ENCODE data around the gene GTPBP3. TPM values are rescaled to one million over a fixed set of nuclear protein-coding genes. Genes with fewer than 3 reads are reported as not detected.

Gene GTPBP3
- total and polyA plus RNA-seq, 4 donors: 11.5 to 31.5 (median 18.1) TPM

DNA sequence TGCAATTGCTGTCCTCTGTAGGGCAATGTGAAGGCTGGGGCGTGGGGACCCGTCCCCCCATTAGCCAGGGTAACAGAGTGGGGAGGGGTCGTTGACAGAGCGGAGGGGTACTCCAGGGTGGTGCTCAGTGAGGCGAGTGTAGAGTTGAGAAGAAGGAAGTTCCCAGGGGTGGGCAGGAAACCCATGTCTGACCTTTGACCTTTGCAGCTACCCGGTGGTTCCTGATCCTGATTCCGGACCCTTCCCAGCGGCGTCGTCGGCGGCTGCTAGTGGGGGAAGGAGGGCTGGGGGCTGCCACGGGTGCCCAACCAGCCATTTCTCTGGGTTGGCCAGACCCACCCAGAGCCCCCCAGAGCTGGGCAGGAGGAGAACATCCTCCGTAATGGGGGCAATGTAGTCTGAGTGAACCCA, 41.9 kb downstream of the GTPBP3 start:
- WGBS (ENCODE audit: insufficient coverage): 29% methylated on average over 14 of the region's 14 CpGs
- Histone ChIP-seq H3K27me3 (ENCODE audit: control insufficient read depth, insufficient read depth, low read length) (no peaks in the 10 kb centered on the region), H3K36me3 (ENCODE audit: control insufficient read depth, insufficient read depth, low read length) (no peaks in the 10 kb centered on the region), H3K4me1 (ENCODE audit: control insufficient read depth, insufficient read depth, low read length) (peaks cover 9% of the 10 kb centered on the region), H3K4me3 (ENCODE audit: low read depth, low read length) (no peak overlapping the region), H3K9me3 (ENCODE audit: control insufficient read depth, insufficient read depth, low read length) (no peaks in the 10 kb centered on the region), H3K27ac (ENCODE audit: low read depth, low read length) (no peak overlapping the region)
- no peak for DNase-seq (ENCODE audit: low read depth in 4 of 6, low spot score in 6 of 6)

DNA sequence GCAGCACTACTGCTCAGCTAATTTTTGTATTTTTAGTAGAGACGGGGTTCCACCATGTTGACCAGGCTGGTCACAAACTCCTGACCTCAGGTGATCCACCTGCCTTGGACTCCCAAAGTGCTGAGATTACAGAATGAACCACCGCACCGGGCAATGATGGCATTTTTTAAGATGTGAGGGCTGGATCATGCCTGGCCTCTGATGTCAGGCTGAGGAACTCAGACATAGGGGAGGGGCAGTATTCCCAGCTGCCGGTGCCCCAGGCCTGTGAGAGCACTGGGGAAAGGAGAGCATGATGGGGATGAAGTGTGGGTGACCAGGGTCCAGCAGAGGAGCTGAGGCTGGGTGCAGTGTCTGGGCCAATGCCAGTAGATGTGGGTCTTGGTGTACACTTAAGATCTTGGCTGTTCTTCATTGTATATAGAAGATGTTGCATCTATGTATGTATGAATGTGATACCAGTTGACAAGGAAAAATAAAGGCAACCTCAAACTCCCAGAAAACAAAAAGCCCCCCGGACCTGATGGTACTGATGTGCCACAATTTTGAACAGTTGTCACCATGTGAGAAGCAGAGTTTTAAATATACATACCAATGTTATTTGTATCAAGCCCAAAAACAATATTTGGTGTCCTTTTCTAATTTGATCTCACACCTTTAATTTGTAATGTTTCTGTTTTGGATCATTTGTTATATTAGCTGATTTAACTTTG, 43.2 kb downstream of the GTPBP3 start:
- no peaks in the 10 kb centered on the region for H3K9me3 ChIP-seq (ENCODE audit: control insufficient read depth, insufficient read depth, low read length)
- H3K27ac ChIP-seq (ENCODE audit: low read depth, low read length): no peak overlapping the region
- 97% methylated on average over 4 of the region's 5 CpGs for WGBS (ENCODE audit: insufficient coverage)
- peaks cover 9% of the 10 kb centered on the region for H3K4me1 ChIP-seq (ENCODE audit: control insufficient read depth, insufficient read depth, low read length)
- no peaks in the 10 kb centered on the region for H3K27me3 ChIP-seq (ENCODE audit: control insufficient read depth, insufficient read depth, low read length)
- no peaks in the 10 kb centered on the region for H3K36me3 ChIP-seq (ENCODE audit: control insufficient read depth, insufficient read depth, low read length)
- H3K4me3 ChIP-seq (ENCODE audit: low read depth, low read length): no peak overlapping the region
- DNase-seq (ENCODE audit: low read depth in 4 of 6, low spot score in 6 of 6): no peak

DNA sequence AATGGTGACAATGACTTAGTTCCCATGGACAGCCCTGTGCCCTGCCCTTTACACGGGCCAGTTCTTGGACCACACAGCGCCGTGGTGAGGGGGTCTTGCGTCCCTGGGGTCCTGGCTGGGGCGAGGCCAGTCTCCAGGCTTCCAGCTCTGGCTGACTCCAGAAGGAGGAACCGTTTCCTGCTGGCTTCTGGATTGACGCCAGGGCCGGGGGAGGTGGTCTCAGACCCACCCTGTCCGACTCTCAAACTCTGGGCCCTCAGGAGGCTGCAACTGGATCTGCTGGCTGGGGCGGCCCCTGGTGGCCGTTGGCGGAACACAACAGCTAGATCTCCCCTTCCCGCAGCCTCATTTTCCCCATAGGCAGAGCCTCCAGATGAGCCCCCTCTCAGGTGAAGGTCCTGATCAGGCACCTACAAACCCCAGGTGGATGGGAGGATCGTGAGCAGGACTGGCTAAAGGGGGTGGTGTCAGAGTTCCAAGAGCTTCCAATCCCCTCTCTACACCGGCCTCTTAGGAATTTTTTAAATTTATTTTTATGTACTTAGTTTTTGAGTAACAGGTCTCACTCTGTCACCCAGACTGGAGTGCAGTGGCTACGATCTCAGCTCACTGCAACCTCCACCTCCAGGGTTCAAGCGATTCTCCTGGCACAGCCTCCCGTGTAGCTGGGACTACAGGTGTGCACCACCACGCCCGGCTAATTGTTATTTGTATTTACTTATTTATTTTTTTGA, 48.7 kb downstream of the GTPBP3 start:
- peaks cover 11% of the 10 kb centered on the region for H3K4me1 ChIP-seq (ENCODE audit: control insufficient read depth, insufficient read depth, low read length)
- H3K4me3 ChIP-seq (ENCODE audit: low read depth, low read length): no peak overlapping the region
- DNase-seq (ENCODE audit: low read depth in 4 of 6, low spot score in 6 of 6): peak in 2 of 6 donors; percentile 13 to 64
- no peaks in the 10 kb centered on the region for H3K9me3 ChIP-seq (ENCODE audit: control insufficient read depth, insufficient read depth, low read length)
- 27% methylated on average over 10 of the region's 20 CpGs for WGBS (ENCODE audit: insufficient coverage)
- no peaks in the 10 kb centered on the region for H3K36me3 ChIP-seq (ENCODE audit: control insufficient read depth, insufficient read depth, low read length)
- no peak overlapping the region for H3K27ac ChIP-seq (ENCODE audit: low read depth, low read length)
- peaks cover 3% of the 10 kb centered on the region for H3K27me3 ChIP-seq (ENCODE audit: control insufficient read depth, insufficient read depth, low read length)

DNA sequence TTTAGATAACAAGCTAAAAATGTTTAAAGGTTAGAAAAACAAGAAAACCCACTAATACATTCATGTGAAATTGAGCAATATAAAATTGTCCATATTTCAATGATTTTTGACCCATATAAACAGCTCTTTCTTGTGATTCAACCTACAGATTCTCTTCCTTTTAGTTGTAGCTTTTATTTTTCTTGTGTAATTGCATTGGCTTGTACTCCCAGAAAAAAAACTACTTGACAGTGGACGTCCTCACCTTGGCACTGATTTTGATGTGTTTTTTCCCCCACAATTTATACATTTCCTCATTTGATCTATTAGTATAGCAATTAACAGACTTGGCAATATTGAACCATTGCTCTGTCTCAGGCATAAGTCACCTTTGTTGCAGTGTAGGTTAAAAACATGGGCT, 51.9 kb downstream of the GTPBP3 start:
- no peaks in the 10 kb centered on the region for H3K9me3 ChIP-seq (ENCODE audit: control insufficient read depth, insufficient read depth, low read length)
- H3K36me3 ChIP-seq (ENCODE audit: control insufficient read depth, insufficient read depth, low read length): no peaks in the 10 kb centered on the region
- H3K4me1 ChIP-seq (ENCODE audit: control insufficient read depth, insufficient read depth, low read length): peaks cover 18% of the 10 kb centered on the region
- WGBS (ENCODE audit: insufficient coverage): no CpG with 5 or more reads among the region's 1 CpG
- H3K27ac ChIP-seq (ENCODE audit: low read depth, low read length): no peak overlapping the region
- peaks cover 11% of the 10 kb centered on the region for H3K27me3 ChIP-seq (ENCODE audit: control insufficient read depth, insufficient read depth, low read length)
- H3K4me3 ChIP-seq (ENCODE audit: low read depth, low read length): no peak overlapping the region
- DNase-seq (ENCODE audit: low read depth in 4 of 6, low spot score in 6 of 6): no peak

DNA sequence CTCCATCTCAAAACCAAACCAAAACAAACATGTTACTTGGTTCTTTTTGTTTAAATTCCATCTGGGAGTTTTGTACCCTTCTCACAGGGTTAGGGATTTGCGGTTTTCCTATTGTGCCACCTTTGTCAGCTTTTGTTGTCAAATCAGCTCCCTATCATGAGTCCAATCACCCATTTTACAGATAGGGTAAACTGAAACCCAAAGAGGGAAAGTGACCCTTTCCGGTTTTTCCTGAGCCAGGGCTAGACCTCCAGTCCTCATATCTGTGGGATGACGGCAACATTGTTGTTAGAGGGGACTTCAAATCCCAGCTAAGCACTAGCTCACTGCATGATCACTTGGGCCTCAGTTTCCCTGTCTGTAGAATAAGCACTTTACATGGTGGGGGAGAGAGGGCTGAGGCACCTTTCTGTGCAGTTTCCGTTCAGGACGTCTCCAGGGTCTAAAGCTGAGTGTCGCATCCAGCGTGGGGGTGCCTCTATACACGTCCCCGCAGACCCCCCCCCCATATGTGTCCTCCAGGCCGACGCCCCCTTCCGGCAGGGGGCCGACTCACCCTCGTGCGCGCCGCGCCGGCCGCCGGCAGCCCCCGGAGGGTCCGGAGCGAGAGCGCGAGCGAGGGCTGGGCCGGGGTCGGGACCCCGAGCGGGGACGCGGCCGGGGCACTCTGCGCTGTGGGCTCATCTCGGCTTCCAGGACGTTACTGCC, 52.8 kb downstream of the GTPBP3 start:
- H3K27ac ChIP-seq (ENCODE audit: low read depth, low read length): no peak overlapping the region
- H3K9me3 ChIP-seq (ENCODE audit: control insufficient read depth, insufficient read depth, low read length): no peaks in the 10 kb centered on the region
- peak overlapping the region; percentile 57 for H3K4me3 ChIP-seq (ENCODE audit: low read depth, low read length)
- peaks cover 18% of the 10 kb centered on the region for H3K4me1 ChIP-seq (ENCODE audit: control insufficient read depth, insufficient read depth, low read length)
- H3K27me3 ChIP-seq (ENCODE audit: control insufficient read depth, insufficient read depth, low read length): peaks cover 11% of the 10 kb centered on the region
- DNase-seq (ENCODE audit: low read depth in 4 of 6, low spot score in 6 of 6): no peak
- no peaks in the 10 kb centered on the region for H3K36me3 ChIP-seq (ENCODE audit: control insufficient read depth, insufficient read depth, low read length)
- WGBS (ENCODE audit: insufficient coverage): 3% methylated on average over 32 of the region's 37 CpGs

DNA sequence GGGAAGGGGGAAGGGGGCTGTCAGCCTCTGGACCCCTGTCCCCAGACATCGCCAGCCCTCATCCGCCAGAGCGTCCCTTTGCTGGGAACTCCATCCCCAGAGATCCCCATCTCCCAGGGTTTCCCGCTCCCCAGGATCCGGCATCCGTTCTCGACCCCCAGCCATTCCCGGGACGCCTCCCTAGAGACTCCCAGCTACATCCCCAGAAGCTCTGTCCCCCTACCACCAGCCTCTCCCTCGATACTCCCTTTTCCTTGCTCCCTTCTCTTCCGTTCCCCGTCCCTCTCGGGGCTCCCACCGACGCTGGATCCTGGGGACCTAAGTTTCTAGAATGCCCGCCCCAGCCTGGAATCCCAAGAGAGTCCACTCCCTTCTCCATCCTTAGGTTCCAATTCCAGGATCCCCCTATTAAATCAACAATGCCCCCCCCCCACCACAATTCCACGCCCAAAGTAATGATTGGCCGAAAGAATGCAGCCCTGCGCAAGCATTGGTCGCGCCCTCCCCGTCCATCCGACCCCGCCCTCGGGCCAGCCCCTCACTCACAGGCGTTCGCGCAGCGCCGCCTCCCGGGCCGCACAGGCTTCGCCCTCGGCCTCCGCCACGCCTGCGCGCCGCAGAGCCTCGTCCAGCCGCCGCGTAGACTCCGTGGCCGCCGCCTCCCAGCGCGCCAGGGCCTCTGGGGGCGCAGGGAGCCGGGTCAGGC, 53.5 kb downstream of the GTPBP3 start:
- Histone ChIP-seq H3K36me3 (ENCODE audit: control insufficient read depth, insufficient read depth, low read length) (no peaks in the 10 kb centered on the region), H3K4me1 (ENCODE audit: control insufficient read depth, insufficient read depth, low read length) (peaks cover 17% of the 10 kb centered on the region), H3K9me3 (ENCODE audit: control insufficient read depth, insufficient read depth, low read length) (no peaks in the 10 kb centered on the region), H3K27me3 (ENCODE audit: control insufficient read depth, insufficient read depth, low read length) (peaks cover 11% of the 10 kb centered on the region), H3K4me3 (ENCODE audit: low read depth, low read length) (peak overlapping the region; percentile 57), H3K27ac (ENCODE audit: low read depth, low read length) (peak overlapping the region; percentile 25)
- DNase-seq (ENCODE audit: low read depth in 4 of 6, low spot score in 6 of 6): peak; percentile 60 to 97 (median 83)
- under 1% methylated on average over 48 of the region's 50 CpGs for WGBS (ENCODE audit: insufficient coverage)

DNA sequence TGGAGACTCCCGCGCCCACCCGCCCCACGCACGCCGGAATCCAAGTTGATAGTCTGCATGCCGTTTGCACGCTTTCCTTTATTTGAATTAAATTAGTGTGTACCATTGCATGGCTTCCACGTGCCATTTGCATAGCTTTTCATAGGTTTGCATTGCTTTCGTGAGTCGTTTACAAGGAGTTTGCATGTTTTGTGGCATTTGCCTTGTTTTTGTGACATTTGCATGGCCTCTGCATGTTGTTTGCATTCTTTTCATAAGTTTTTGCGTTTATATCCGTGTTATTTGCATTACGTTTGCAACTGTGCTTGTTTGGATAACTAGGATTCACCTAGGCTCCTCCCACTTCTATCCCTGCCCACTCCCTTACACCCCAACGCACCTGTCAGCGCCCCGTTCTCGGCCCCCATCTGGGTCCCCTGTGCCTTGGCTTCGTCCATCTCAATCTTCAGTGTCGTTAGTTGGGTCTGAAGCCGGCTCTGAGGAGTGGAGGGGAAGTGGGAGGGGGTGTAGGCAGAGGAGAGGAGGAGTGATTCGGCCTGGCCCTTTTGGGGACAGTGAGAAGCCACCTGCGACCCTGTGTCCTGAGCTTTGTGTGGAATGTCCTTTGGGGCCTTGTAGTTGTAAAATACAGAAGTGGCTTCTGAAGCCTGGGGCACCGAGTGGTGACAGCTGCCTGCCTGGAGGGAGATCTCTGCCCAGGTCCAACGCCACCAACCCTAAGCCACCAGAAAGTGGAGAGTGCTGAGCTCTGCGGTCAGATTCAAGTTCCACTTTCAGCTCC, 54.2 kb downstream of the GTPBP3 start:
- whole genome bisulfite sequencing (ENCODE audit: insufficient coverage): 14% methylated on average over 19 of the region's 26 CpGs
- no peak overlapping the region for H3K27ac ChIP-seq (ENCODE audit: low read depth, low read length)
- no peaks in the 10 kb centered on the region for H3K9me3 ChIP-seq (ENCODE audit: control insufficient read depth, insufficient read depth, low read length)
- peak overlapping the region; percentile 24 for H3K4me3 ChIP-seq (ENCODE audit: low read depth, low read length)
- peaks cover 13% of the 10 kb centered on the region for H3K4me1 ChIP-seq (ENCODE audit: control insufficient read depth, insufficient read depth, low read length)
- no peaks in the 10 kb centered on the region for H3K36me3 ChIP-seq (ENCODE audit: control insufficient read depth, insufficient read depth, low read length)
- peak in 1 of 6 donors; percentile 44 for DNase-seq (ENCODE audit: low read depth in 4 of 6, low spot score in 6 of 6)
- H3K27me3 ChIP-seq (ENCODE audit: control insufficient read depth, insufficient read depth, low read length): peaks cover 11% of the 10 kb centered on the region

All from spinal cord (tissue), 10 donors.